NCI-H2029 (cell line): ENCODE data around the gene SMIM35.
A peak's percentile ranks its signal among the peaks of the same experiment; 100 is the strongest.

Source experiments
- DNase-seq: peaks from one replicate; lab custom pipeline; 2025; lab: John Stamatoyannopoulos, UW

The SMIM35 gene

DNA sequence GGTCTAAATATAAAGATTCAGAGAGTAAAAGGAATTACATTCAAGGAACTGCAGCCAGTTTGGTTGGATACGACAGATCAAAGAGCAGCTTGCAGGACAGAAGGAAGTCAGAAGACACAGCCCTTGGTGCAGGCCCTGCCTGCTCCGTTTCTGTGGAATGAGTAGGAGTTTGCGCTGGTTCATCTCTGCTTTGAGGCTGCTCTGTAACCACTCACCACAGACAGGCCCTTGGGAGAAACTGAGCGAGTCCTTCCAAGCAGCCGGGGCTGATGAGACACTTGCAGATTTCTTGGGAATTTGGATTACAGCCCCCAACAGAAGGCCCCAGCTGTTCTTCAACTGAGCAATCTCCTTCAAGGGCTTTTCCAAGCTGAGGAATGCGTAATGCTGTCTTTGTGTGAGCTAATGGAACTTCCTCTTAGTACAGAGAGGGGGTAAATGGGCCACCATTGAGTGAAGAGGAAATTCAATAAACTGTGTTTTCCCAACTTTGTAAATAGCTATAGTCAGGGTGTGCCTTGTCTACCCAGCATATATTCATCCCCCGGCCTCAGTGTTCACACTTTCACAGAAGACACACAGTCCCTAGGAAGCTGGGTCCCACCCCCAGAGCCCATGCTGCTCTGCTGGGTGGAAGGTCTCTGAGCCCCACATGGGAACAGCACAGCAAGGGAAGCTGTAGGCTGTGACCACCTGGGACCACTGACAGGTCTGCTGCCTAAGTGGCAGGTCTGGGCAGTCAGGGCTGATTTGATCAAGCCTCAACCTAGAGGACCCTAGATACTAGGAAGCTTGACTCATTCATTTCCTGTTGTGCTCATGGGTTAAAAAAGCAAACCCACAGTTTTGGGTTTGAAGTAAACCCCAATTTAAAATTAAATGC is 84.0 kb downstream of the SMIM35 start:
- DNase-seq = no peak

DNA sequence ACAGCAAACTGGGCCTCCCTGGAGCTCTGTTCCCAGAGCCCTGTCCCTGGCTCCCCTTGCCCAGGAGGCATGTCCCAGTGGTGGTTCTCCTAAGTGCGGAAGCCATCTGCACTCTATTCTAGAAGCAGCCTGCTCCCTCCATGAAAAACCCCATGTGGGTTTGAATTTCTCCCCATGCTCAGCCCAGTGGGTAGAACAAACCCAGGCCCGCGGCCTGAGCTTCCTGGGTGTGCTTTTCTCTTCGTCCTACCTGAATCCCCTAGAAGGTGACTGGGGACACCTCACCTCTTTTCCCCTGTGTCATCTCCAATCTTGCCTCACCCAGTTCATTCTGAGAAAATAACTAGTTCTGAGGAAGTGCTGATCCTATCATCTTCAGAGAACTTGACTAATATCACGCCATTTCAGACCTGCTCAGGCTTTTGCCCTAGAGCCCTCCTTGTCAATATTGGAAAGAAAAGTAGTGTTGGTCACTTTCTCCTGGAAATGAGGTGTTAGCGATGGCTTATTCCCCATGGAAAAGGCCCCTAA is 84.7 kb downstream of the SMIM35 start:
- no peak for DNase-seq

DNA sequence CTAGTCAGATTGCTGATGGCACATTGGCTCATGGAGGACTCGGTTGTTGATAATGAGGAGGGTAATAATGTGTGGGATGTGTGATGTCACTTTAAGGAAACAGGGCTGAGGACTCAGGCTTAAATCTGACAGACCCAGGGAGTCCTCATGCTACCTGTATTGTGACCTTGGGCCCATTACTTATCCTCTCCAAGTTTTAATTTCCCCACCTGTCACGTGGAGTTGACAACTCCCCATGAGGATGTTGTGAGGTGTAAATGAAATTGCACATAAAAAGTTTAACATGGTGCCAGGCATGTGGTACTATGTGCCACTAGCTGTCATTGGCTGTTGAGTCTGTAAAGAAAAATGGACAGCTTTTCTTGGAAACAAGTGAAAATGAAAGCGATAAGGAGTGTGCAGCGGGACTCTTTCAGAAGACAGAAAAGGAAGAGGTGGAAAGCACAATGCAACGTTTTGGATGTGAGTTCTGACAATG is 85.2 kb downstream of the SMIM35 start:
- no peak for DNase-seq

DNA sequence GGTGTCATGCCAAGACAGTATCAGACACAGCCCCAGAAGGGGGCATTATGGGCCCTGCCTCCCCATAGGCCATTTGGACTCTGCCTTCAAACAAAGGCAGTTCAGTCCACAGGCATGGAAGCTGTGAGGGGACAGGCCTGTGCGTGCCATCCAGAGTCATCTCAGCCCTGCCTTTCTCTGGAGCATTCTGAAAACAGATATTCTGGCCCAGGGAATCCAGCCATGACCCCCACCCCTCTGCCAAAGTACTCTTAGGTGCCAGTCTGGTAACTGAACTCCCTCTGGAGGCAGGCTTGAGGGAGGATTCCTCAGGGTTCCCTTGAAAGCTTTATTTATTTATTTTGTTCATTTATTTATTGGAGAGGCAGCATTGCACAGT is 85.9 kb downstream of the SMIM35 start:
- no peak for DNase-seq

DNA sequence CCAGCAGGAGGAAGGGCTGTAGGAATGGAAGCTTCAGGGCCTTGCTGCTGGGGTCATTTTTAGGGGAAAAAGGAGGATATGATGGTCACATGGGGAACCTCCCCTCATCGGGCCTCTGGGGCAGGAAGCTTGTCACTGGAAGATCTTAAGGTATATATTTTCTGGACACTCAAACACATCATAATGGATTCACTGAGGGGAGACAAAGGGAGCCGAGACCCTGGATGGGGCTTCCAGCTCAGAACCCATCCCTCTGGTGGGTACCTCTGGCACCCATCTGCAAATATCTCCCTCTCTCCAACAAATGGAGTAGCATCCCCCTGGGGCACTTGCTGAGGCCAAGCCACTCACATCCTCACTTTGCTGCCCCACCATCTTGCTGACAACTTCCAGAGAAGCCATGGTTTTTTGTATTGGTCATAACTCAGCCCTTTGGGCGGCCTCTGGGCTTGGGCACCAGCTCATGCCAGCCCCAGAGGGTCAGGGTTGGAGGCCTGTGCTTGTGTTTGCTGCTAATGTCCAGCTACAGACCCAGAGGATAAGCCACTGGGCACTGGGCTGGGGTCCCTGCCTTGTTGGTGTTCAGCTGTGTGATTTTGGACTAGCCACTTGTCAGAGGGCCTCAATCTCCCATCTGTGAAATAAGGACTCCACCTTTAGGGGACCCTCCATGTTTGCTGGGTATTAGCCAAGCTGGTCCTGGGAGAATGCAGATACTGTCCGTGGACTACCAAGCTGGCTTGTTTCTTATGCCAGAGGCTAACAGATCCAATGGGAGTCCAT is 86.5 kb downstream of the SMIM35 start:
- no peak for DNase-seq

DNA sequence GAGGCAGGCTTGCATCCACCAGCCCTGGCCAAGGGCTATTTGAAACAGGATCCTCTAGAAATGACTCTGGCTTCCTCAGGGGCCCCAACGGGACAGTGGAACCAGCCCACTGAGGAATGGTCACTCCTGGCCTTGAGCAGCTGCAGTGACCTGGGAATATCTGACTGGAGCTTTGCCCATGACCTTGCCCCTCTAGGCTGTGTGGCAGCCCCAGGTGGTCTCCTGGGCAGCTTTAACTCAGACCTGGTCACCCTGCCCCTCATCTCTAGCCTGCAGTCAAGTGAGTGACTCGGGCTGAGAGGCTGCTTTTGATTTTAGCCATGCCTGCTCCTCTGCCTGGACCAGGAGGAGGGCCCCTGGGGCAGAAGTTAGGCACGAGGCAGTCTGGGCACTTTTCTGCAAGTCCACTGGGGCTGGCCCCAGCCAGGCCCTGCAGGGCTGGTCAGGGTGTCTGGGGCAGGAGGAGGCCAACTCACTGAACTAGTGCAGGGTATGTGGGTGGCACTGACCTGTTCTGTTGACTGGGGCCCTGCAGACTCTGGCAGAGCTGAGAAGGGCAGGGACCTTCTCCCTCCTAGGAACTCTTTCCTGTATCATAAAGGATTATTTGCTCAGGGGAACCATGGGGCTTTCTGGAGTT is 87.3 kb downstream of the SMIM35 start:
- DNase-seq = no peak

DNA sequence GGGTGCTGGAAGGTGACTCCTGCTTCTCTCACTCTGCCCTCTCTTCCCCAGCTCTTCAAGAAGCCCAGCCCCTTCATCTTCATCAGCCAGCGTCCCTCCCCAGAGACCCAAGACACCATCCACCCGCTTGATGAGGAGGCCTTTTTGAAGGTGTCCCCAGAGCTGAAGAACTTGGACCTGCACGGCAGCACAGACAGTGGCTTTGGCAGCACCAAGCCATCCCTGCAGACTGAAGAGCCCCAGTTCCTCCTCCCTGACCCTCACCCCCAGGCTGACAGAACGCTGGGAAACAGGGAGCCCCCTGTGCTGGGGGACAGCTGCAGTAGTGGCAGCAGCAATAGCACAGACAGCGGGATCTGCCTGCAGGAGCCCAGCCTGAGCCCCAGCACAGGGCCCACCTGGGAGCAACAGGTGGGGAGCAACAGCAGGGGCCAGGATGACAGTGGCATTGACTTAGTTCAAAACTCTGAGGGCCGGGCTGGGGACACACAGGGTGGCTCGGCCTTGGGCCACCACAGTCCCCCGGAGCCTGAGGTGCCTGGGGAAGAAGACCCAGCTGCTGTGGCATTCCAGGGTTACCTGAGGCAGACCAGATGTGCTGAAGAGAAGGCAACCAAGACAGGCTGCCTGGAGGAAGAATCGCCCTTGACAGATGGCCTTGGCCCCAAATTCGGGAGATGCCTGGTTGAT is 88.0 kb downstream of the SMIM35 start:
- DNase-seq = no peak

DNA sequence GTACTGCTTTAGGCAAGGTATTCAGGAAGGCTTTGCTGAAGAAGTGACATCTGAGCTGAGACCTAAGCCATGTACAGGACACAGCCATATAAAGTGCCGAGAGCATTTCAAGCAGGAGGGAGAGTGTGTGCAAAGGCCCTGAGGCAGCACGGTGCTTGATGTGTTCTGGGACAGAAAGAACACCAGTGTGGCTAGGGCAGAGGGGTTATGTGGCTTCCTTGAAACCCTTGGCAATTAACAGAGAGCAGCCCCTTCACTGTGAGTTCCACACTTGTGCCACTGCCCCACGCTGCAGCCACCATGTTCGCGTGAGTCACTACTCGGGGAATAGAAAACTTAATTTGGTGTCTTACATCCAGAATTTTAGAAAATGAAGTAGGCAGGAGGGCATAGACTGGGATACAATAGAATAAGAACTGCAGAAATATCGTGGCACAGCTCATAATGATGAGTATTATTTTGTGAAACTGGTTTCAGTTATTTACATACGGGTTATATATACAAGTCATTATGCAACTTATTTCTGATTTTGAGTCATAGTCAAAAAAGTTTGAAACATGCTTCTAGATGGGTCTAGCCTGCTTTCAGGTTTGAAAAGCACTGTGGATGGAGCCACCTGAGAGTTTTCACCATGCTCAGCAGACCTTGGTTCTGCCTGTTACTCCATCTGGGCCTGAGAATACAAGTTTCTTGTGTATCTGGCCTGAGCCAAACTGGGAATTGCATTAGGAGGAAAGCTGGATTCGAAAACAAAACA is 88.8 kb downstream of the SMIM35 start:
- DNase-seq = no peak

DNA sequence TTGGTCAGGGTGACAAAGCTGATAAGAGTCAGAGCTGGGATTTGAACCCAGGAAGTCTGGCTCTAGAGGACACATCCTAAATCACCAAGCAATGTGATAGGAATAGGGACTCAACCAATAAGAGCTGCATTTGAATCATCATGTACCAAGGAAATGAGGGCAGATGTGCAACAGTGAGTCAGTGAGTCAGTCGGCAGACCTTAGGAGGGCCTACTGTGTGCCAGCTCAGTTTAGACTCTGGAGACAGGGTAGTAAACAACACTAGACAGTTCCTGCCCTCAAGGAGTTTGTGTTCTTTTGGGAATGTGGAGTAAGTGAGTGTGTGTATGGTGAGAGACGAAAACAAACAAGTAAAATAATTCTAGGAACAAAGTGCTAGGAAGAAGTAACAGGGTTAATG is 89.4 kb downstream of the SMIM35 start:
- no peak for DNase-seq

DNA sequence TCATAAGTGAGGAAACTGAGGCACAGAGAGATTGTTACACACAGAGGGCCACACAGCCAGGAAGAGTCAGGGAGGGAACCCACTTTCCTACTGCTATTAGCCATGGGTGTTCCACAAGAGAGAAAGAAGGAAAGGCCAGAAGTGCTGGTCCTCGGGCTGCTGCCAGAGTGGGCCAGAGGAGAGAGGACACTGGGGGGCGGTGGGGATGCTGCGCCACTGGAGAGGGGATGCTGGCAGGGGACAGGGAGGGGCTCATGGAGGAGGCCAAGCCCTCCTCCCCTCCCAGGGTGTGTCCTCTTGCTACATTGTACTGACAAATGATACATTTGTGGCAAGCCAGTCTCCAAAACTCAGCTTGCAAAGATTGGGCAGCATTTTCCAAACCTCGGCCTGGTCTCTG is 90.7 kb downstream of the SMIM35 start:
- no peak for DNase-seq

DNA sequence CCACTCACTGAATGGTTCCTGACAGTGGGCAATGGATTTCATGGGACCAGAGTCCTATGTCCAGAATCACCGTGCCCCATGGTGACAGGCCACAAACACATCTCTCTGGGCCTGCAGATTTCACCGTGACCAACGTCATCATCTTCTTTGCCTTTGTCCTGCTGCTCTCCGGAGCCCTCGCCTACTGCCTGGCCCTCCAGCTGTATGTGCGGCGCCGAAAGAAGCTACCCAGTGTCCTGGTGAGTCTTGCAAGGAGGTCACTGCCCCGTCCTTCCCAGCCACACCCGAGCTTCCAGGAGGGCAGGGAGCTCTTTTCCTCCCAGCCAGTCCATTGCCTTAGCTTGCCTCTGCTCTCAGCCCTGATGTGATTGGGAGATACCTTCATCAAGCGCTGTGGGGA is 91.3 kb downstream of the SMIM35 start:
- DNase-seq = no peak

DNA sequence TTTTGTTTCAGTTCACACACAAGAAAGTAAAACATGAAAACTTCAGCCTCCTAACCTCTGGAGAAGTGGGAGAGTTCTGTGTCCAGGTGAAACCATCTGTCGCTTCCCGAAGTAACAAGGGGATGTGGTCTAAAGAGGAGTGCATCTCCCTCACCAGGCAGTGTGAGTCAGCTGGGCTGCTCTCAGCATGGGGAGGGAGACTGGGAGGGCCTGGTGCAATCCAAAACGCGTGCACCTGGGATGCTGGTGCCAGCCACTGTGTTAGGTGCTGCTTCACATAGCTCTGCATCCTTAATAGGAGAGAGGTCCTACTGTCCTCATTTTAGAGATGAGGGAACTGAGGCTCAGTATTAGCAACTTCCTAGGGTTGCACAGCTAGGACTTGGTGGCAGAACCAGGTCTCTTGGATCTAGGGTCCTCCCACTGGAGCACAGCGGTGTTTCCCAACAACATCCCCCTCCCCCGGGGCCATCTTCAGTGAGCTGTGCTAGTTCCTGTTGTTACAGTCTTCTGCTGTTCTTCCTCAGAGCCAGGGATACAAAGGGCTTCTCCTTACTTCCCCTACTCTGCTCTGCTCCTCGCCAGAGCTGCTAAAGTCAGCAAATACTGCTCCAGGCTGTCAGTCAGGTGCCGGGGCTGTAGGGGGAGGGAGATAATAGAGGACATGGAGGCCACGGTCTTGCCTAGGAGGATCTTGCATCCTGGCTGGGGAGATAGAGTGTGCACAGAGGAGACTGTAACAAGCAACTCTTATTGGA is 92.6 kb downstream of the SMIM35 start:
- no peak for DNase-seq

DNA sequence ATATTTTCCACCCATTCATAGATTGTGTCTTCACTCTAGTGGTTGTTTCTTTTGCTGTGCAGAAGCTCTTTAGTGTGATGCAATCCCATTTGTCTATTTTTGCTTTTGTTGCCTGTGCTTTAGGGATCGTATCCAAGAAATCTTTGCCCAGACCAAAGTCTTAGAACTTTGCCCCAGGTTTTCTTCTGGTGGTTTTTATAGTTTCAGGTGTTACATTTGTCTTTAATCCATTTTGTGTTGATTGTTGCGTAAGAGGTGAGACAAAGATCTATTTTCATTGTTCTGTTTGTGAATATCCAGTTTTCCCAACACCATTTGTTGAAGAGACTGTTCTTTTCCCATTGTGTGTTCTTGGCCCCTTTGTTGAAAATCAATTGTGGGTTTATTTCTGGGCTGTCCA is 94.1 kb downstream of the SMIM35 start:
- DNase-seq = no peak

DNA sequence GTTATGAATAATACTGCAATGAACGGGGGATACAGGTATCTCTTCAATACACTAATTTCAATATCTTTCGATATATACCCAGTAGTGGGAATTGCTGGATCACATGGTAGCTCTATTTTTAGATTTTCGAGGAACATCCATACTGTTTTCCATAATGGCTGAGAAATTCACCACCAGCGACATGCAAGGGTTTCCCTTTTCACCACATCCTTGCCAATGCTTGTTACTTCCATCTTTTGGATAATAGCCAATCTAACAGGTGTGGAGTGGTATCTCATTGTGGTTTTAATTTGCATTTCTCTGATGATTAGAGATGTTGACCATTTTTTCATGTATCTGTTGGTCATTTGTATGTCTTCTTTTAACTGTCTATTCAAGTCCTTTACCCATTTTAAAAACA is 94.6 kb downstream of the SMIM35 start:
- DNase-seq = no peak

DNA sequence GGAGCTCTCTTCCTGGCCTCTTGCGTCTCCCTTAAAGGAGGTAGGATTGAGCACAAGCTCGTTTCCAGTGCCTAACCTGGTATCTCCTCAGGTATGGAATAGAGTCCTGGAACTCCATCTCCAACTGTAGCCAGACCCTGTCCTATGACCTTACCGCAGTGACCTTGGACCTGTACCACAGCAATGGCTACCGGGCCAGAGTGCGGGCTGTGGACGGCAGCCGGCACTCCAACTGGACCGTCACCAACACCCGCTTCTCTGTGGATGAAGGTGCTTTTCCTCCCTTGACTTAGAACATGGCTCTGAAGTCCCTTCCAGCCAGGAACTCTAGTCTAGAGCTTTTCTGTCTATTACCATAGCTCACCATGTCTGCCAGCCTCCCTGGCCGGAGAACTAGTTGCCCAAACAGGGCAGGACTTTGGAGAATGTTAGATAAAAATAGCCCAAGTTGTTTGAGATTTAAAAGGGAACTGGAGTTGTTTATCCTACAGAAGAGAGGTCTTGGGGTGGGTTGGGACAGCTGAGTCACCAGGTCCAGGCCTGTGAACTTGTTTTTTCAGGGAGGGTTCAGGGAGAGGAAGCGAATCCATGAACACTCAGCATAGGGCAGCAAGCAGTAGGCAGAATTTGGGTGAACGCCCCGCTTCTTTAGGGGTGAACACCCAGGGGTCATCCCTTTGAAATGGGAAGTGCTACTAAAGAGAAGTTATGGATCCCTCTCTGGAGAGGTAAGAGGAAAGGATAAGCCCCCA is 97.2 kb downstream of the SMIM35 start:
- no peak for DNase-seq

DNA sequence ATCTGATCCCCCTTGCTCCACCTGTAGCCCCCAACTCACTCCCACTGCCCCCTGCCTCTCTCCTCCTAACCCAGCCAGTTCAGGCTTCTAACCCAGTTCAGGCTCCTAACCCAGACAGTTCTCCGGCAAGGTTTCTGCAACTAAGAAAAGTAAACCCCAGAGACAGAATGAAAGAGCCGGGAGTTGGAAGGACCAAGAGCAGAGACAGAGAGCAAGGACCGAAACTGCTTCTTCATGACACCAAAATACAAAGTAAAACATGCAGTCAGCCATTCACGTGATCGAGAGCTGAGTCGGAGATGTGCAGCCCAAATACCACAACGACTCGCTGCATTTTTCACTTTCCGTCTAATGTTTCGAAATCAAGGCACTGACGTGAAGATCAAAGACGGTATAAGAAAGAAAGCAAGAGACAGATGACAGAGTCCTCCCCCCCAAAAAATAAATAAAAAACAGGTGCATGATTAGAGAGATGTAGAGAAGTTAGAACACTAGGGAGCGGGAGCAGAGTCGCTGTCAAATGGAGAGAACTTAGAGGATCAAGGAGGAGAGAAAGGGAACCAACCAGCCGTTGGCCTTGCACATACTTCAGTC is 99.7 kb downstream of the SMIM35 start:
- no peak for DNase-seq

DNA sequence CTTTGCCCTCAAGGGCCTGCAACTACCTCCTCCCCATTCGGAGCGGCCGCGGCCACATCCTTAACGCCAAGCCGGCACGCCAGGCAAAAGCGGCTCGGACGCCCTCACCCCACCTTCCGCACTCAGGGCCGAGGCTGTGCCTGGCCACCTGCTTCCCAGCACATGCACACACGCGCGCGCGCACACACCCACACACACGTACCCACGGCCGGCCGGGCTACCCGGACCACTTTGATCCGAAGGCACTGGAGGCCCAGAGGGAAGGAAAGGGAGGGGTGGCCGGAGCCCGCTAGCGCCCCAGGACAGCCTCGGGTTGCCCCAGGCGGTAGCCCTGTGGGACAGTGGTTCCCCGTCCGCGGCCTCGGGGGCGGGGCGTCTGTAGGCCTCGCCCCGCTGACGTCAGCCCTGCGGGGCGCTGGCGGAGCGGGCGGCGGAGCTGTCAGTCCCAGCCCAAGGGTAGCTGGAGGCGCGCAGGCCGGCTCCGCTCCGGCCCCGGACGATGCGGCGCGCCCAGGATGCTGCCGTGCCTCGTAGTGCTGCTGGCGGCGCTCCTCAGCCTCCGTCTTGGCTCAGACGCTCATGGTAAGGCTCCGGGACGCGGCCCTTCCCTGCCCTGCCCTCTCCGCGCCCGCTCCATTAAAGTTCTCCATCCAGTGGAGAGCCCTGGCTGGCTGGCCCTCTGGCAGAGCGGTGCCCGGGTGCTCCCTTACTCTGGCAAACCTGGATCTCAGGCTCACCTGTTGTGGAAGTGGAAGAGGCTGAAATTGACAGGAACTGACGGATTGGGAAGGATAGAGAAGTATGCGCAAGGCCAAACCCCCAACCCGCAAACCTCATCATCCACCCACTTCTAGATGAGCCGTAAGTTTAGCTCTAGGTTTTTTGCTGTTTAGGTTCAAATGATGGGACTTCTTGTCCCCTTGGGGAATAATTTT is 100.5 kb downstream of the SMIM35 start, which contains the start of gene IL10RA:
TSS of gene IL10RA (plus strand) at position 442 of the 935 bp plus-strand sequence. CDS start at position 516, 74 bp downstream.
- peak; percentile 52 for DNase-seq

DNA sequence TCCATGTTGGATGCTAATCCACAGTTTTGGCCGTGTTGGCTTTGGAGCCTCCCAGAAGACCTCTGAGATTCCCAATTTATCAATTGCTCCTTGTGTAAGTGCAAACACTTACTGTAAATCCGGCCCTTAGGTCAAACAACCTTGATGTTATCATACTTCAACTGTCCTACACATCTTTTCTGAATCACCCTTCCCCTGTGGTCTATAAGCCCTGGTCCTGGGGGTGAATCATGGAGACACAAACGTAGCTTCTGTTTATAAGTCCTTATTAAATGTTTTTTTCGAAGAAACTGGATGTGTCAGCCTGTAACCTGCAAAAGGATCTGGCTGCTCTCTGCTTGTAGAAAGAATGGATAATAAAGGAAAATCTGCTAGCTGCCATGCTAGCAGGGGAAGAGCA is 102.3 kb downstream of the SMIM35 start:
- DNase-seq = no peak
